Mesothelial cell of epicardium (in vitro differentiated cells): ENCODE data around the gene MUC5AC. TPM values are rescaled to one million over a fixed set of nuclear protein-coding genes. Genes with fewer than 3 reads are reported as not detected.
"Not testable (repeated sequence)": the region's sequence is repeated elsewhere in the genome, so short reads cannot be mapped to it uniquely, and the experiment has no call there.

ENCODE experiments used
- DNase-seq, 2 experiments: peaks; one replicate each; pipeline ENCODE4 v3.0.0; 2021; ENCODE audit warnings: low spot score in 2 of 2; ENCODE audit not compliant: unreplicated experiment in 2 of 2
- H3K27ac Mint-ChIP-seq: 2 replicates; pipeline ENCODE4 v1.8.0; 2021; ENCODE audit warnings: mixed read lengths
- H3K27me3 Mint-ChIP-seq: 2 replicates; pipeline ENCODE4 v1.8.0; 2021; ENCODE audit warnings: low read depth, mixed read lengths
- H3K36me3 Mint-ChIP-seq: 2 replicates; pipeline ENCODE4 v1.8.0; 2021; ENCODE audit warnings: mixed read lengths
- H3K4me1 Mint-ChIP-seq: 2 replicates; pipeline ENCODE4 v1.8.0; 2021; ENCODE audit warnings: mixed read lengths
- H3K4me3 Mint-ChIP-seq: 2 replicates; pipeline ENCODE4 v1.8.0; 2021; ENCODE audit warnings: mild to moderate bottlenecking, moderate library complexity, mixed read lengths
- H3K9me3 Mint-ChIP-seq: 2 replicates; pipeline ENCODE4 v1.8.0; 2021; ENCODE audit warnings: mixed read lengths
- total RNA-seq: library from RNA; stranded (reverse); gene quantifications from 3 replicates; pipeline ENCODE4 v1.2.1, GENCODE V29; 2021
- TF ChIP-seq, protein P1 (sequence below): fragments of 200-600 bp; sonication (generic); IDR thresholded peaks from one replicate; pipeline ENCODE4 v1.5.0; 2021; ENCODE audit warnings: antibody characterized with exemption; ENCODE audit not compliant: unreplicated experiment

Gene MUC5AC
- total RNA-seq, 1 donor from 2014 or later: not detected

DNA sequence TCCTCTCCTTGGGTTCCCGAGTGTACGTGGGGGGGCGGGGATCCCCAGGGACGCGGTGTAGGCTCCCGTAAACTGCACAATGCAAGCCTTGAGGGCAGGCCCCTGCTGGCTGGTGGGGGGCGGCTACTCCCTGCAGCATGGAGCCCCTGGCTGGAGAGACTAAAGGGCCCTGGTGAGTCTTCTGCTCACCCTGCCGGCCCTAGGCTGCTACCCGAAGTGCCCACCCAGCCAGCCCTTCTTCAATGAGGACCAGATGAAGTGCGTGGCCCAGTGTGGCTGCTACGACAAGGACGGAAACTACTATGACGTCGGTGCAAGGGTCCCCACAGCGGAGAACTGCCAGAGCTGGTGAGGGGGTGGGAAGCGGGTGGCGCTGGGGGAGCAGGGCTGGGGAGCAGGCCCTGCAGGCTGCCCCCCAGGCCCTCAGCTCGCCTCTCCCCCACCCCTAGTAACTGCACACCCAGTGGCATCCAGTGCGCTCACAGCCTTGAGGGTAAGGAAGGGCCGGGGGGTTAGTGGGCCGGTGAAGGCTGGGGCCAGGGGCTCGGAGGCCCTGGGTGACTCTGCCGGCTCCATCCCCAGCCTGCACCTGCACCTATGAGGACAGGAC is 81.9 kb downstream of the MUC5AC start:
- no peak overlapping the region for H3K4me3 Mint-ChIP-seq
- H3K4me1 Mint-ChIP-seq: no peaks in the 10 kb centered on the region
- TF ChIP-seq, protein P1, sequence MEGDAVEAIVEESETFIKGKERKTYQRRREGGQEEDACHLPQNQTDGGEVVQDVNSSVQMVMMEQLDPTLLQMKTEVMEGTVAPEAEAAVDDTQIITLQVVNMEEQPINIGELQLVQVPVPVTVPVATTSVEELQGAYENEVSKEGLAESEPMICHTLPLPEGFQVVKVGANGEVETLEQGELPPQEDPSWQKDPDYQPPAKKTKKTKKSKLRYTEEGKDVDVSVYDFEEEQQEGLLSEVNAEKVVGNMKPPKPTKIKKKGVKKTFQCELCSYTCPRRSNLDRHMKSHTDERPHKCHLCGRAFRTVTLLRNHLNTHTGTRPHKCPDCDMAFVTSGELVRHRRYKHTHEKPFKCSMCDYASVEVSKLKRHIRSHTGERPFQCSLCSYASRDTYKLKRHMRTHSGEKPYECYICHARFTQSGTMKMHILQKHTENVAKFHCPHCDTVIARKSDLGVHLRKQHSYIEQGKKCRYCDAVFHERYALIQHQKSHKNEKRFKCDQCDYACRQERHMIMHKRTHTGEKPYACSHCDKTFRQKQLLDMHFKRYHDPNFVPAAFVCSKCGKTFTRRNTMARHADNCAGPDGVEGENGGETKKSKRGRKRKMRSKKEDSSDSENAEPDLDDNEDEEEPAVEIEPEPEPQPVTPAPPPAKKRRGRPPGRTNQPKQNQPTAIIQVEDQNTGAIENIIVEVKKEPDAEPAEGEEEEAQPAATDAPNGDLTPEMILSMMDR: no peak
- H3K27me3 Mint-ChIP-seq: no peaks in the 10 kb centered on the region
- H3K27ac Mint-ChIP-seq: no peak overlapping the region
- DNase-seq: no peak
- peaks cover 11% of the 10 kb centered on the region for H3K9me3 Mint-ChIP-seq
- H3K36me3 Mint-ChIP-seq: no peaks in the 10 kb centered on the region

DNA sequence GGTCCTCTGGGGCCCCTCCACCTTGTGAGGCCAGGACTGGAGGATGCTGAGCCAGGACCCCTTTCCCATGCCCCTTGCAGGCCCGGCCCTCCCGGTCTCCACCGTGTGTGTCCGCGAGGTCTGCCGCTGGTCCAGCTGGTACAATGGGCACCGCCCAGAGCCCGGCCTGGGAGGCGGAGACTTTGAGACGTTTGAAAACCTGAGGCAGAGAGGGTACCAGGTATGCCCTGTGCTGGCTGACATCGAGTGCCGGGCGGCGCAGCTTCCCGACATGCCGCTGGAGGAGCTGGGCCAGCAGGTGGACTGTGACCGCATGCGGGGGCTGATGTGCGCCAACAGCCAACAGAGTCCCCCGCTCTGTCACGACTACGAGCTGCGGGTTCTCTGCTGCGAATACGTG is 83.0 kb downstream of the MUC5AC start:
- Mint-ChIP-seq H3K9me3 (peaks cover 11% of the 10 kb centered on the region), H3K27me3 (no peaks in the 10 kb centered on the region), H3K4me3 (no peak overlapping the region), H3K4me1 (no peaks in the 10 kb centered on the region), H3K36me3 (no peaks in the 10 kb centered on the region), H3K27ac (no peak overlapping the region)
- TF ChIP-seq, protein P1: no peak
- DNase-seq: no peak

DNA sequence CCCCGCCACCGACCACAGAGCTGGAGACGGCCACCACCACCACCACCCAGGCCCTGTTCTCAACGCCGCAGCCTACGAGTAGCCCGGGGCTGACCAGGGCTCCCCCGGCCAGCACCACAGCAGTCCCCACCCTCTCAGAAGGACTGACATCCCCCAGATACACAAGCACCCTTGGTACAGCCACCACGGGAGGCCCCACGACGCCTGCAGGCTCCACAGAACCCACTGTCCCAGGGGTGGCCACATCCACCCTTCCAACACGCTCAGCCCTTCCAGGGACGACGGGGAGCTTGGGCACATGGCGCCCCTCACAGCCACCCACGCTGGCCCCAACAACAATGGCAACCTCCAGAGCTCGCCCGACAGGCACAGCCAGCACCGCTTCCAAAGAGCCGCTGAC is 84.0 kb downstream of the MUC5AC start:
- TF ChIP-seq, protein P1: no peak
- no peak for DNase-seq
- no peaks in the 10 kb centered on the region for H3K36me3 Mint-ChIP-seq
- H3K4me1 Mint-ChIP-seq: no peaks in the 10 kb centered on the region
- no peak overlapping the region for H3K4me3 Mint-ChIP-seq
- H3K27ac Mint-ChIP-seq: no peak overlapping the region
- H3K9me3 Mint-ChIP-seq: peaks cover 11% of the 10 kb centered on the region
- no peaks in the 10 kb centered on the region for H3K27me3 Mint-ChIP-seq

DNA sequence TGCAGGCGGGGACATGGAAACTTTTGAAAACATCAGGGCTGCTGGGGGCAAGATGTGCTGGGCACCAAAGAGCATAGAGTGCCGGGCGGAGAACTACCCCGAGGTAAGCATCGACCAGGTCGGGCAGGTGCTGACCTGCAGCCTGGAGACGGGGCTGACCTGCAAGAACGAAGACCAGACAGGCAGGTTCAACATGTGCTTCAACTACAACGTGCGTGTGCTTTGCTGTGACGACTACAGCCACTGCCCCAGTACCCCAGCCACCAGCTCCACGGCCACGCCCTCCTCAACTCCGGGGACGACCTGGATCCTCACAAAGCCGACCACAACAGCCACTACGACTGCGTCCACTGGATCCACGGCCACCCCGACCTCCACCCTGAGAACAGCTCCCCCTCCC is 84.5 kb downstream of the MUC5AC start:
- TF ChIP-seq, protein P1: no peak
- no peak for DNase-seq
- Mint-ChIP-seq H3K27ac (no peak overlapping the region), H3K4me1 (no peaks in the 10 kb centered on the region), H3K4me3 (no peak overlapping the region), H3K27me3 (no peaks in the 10 kb centered on the region), H3K36me3 (no peaks in the 10 kb centered on the region), H3K9me3 (peaks cover 11% of the 10 kb centered on the region)

DNA sequence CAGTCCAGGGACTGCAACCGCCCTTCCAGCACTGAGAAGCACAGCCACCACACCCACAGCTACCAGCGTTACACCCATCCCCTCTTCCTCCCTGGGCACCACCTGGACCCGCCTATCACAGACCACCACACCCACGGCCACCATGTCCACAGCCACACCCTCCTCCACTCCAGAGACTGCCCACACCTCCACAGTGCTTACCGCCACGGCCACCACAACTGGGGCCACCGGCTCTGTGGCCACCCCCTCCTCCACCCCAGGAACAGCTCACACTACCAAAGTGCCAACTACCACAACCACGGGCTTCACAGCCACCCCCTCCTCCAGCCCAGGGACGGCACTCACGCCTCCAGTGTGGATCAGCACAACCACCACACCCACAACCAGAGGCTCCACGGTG is 85.0 kb downstream of the MUC5AC start:
- H3K4me3 Mint-ChIP-seq, H3K27ac Mint-ChIP-seq, H3K36me3 Mint-ChIP-seq, H3K4me1 Mint-ChIP-seq, H3K27me3 Mint-ChIP-seq, DNase-seq: not testable (repeated sequence)
- peaks cover 11% of the 10 kb centered on the region for H3K9me3 Mint-ChIP-seq

DNA sequence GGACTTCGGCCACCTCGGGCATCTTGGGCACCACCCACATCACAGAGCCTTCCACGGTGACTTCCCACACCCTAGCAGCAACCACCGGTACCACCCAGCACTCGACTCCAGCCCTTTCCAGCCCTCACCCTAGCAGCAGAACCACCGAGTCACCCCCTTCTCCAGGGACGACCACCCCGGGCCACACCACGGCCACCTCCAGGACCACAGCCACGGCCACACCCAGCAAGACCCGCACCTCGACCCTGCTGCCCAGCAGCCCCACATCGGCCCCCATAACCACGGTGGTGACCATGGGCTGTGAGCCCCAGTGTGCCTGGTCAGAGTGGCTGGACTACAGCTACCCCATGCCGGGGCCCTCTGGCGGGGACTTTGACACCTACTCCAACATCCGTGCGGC is 85.8 kb downstream of the MUC5AC start:
- not testable (repeated sequence) for H3K27ac Mint-ChIP-seq, DNase-seq, H3K4me1 Mint-ChIP-seq, H3K36me3 Mint-ChIP-seq, H3K27me3 Mint-ChIP-seq, H3K4me3 Mint-ChIP-seq
- H3K9me3 Mint-ChIP-seq: peaks cover 11% of the 10 kb centered on the region

DNA sequence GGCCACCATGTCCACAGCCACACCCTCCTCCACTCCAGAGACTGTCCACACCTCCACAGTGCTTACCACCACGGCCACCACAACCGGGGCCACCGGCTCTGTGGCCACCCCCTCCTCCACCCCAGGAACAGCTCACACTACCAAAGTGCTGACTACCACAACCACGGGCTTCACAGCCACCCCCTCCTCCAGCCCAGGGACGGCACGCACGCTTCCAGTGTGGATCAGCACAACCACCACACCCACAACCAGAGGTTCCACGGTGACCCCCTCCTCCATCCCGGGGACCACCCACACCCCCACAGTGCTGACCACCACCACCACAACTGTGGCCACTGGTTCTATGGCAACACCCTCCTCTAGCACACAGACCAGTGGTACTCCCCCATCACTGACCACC is 86.8 kb downstream of the MUC5AC start:
- not testable (repeated sequence) for H3K4me1 Mint-ChIP-seq, H3K36me3 Mint-ChIP-seq, H3K27me3 Mint-ChIP-seq, H3K4me3 Mint-ChIP-seq, DNase-seq, H3K27ac Mint-ChIP-seq
- peaks cover 11% of the 10 kb centered on the region for H3K9me3 Mint-ChIP-seq

DNA sequence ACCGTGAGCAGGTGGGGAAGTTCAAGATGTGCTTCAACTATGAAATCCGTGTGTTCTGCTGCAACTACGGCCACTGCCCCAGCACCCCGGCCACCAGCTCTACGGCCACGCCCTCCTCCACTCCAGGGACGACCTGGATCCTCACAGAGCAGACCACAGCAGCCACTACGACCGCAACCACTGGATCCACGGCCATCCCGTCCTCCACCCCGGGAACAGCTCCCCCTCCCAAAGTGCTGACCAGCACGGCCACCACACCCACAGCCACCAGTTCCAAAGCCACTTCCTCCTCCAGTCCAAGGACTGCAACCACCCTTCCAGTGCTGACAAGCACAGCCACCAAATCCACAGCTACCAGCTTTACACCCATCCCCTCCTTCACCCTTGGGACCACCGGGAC is 88.0 kb downstream of the MUC5AC start:
- H3K4me3 Mint-ChIP-seq, H3K36me3 Mint-ChIP-seq, H3K4me1 Mint-ChIP-seq, H3K27ac Mint-ChIP-seq, H3K27me3 Mint-ChIP-seq, DNase-seq: not testable (repeated sequence)
- H3K9me3 Mint-ChIP-seq: peaks cover 11% of the 10 kb centered on the region

DNA sequence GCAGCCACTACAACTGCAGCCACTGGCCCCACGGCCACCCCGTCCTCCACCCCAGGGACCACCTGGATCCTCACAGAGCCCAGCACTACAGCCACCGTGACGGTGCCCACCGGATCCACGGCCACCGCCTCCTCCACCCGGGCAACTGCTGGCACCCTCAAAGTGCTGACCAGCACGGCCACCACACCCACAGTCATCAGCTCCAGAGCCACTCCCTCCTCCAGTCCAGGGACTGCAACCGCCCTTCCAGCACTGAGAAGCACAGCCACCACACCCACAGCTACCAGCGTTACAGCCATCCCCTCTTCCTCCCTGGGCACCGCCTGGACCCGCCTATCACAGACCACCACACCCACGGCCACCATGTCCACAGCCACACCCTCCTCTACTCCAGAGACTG is 88.5 kb downstream of the MUC5AC start:
- not testable (repeated sequence) for DNase-seq, H3K4me1 Mint-ChIP-seq, H3K27ac Mint-ChIP-seq, H3K4me3 Mint-ChIP-seq, H3K27me3 Mint-ChIP-seq, H3K36me3 Mint-ChIP-seq
- peaks cover 16% of the 10 kb centered on the region for H3K9me3 Mint-ChIP-seq

DNA sequence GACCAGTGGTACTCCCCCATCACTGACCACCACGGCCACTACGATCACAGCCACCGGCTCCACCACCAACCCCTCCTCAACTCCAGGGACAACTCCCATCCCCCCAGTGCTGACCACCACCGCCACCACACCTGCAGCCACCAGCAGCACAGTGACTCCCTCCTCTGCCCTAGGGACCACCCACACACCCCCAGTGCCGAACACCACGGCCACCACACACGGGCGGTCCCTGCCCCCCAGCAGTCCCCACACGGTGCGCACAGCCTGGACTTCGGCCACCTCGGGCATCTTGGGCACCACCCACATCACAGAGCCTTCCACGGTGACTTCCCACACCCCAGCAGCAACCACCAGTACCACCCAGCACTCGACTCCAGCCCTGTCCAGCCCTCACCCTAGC is 89.3 kb downstream of the MUC5AC start:
- not testable (repeated sequence) for H3K36me3 Mint-ChIP-seq, H3K27ac Mint-ChIP-seq, H3K4me1 Mint-ChIP-seq, H3K4me3 Mint-ChIP-seq, DNase-seq, H3K27me3 Mint-ChIP-seq
- H3K9me3 Mint-ChIP-seq: peaks cover 13% of the 10 kb centered on the region

DNA sequence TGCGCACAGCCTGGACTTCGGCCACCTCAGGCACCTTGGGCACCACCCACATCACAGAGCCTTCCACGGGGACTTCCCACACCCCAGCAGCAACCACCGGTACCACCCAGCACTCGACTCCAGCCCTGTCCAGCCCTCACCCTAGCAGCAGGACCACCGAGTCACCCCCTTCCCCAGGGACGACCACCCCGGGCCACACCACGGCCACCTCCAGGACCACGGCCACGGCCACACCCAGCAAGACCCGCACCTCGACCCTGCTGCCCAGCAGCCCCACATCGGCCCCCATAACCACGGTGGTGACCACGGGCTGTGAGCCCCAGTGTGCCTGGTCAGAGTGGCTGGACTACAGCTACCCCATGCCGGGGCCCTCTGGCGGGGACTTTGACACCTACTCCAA is 91.2 kb downstream of the MUC5AC start:
- not testable (repeated sequence) for H3K9me3 Mint-ChIP-seq

More for the DNA sequence above, 91.2 kb downstream of the MUC5AC start:
- not testable (repeated sequence) for H3K4me1 Mint-ChIP-seq, H3K27ac Mint-ChIP-seq, H3K27me3 Mint-ChIP-seq, DNase-seq, H3K36me3 Mint-ChIP-seq, H3K4me3 Mint-ChIP-seq
